HepG2 (cell line): ENCODE results near the gene ZNF615. TPM values are rescaled to one million over a fixed set of nuclear protein-coding genes. Genes with fewer than 3 reads are reported as not detected.

Experiments
- CBFB ChIP-seq: sonication (generic); formaldehyde crosslinking; IDR thresholded peaks from 2 replicates; pipeline ENCODE4 v1.4.0; 2020; ENCODE audit warnings: missing genetic modification reagents
- CREB1 ChIP-seq, 2 experiments: fragments of 450-650 bp in 1 of 2; IDR thresholded peaks; 2 replicates each; pipeline ENCODE4 v1.6.1; 2016 to 2017; ENCODE audit warnings: control low read depth in 1 of 2, mild to moderate bottlenecking in 1 of 2, missing compliant biosample characterization in 1 of 2, missing genetic modification characterization in 1 of 2
- ELF1 ChIP-seq: sonication (generic); formaldehyde crosslinking; IDR thresholded peaks from 2 replicates; pipeline ENCODE4 v1.4.0; 2020; ENCODE audit warnings: missing genetic modification reagents
- HDAC6 ChIP-seq: fragments of 200-600 bp; sonication (generic); IDR thresholded peaks from 2 replicates; pipeline ENCODE4 v1.7.0; 2017; ENCODE audit warnings: mild to moderate bottlenecking, antibody characterized with exemption, low read length, low read depth
- HIC2 ChIP-seq: sonication (generic); formaldehyde crosslinking; IDR thresholded peaks from 2 replicates; pipeline ENCODE4 v1.9.0; 2022; ENCODE audit warnings: low read depth, missing genetic modification reagents
- HOXA9 ChIP-seq: sonication (generic); formaldehyde crosslinking; IDR thresholded peaks from 2 replicates; pipeline ENCODE4 v1.8.1; 2022; ENCODE audit warnings: missing genetic modification reagents, mild to moderate bottlenecking, moderate library complexity, borderline replicate concordance
- MED8 ChIP-seq: sonication (generic); formaldehyde crosslinking; IDR thresholded peaks from 2 replicates; pipeline ENCODE4 v1.8.1; 2023; ENCODE audit warnings: mild to moderate bottlenecking, missing genetic modification reagents; ENCODE audit not compliant: insufficient replicate concordance
- MXI1 ChIP-seq: IDR thresholded peaks from 3 replicates; pipeline ENCODE4 v1.6.1; 2012; ENCODE audit warnings: low read depth, low read length, inconsistent platforms, borderline replicate concordance
- NBN ChIP-seq: fragments of 450-650 bp; conservative IDR thresholded peaks from 2 replicates; pipeline ENCODE4 v1.6.1; 2017
- RNF2 ChIP-seq: fragments of 450-650 bp; conservative IDR thresholded peaks from 2 replicates; pipeline ENCODE4 v1.6.1; 2016; ENCODE audit warnings: low read depth
- SIN3B ChIP-seq: fragments of 150-350 bp; IDR thresholded peaks from 2 replicates; pipeline ENCODE4 v1.6.1; 2014; ENCODE audit warnings: low read length
- STAT6 ChIP-seq: sonication (generic); formaldehyde crosslinking; IDR thresholded peaks from 2 replicates; pipeline ENCODE4 v1.4.0; 2020; ENCODE audit warnings: missing genetic modification reagents, mild to moderate bottlenecking, borderline replicate concordance
- TARDBP ChIP-seq: sonication (generic); formaldehyde crosslinking; IDR thresholded peaks from 2 replicates; pipeline ENCODE4 v1.8.0; 2022; ENCODE audit warnings: mild to moderate bottlenecking, missing genetic modification reagents
- U2AF2 ChIP-seq: fragments of 200-400 bp; formaldehyde crosslinking; IDR thresholded peaks from 2 replicates; pipeline ENCODE4 v1.6.1; 2017; ENCODE audit warnings: low read depth, mild to moderate bottlenecking, low read length
- ZBTB8A ChIP-seq: sonication (generic); formaldehyde crosslinking; IDR thresholded peaks from 2 replicates; pipeline ENCODE4 v1.4.0; 2020; ENCODE audit warnings: mild to moderate bottlenecking, low read depth, missing genetic modification reagents, borderline replicate concordance
- ZFYVE20 ChIP-seq: sonication (generic); formaldehyde crosslinking; IDR thresholded peaks from 2 replicates; pipeline ENCODE4 v1.8.0; 2023; ENCODE audit warnings: low read depth, mild to moderate bottlenecking, moderate library complexity, missing genetic modification reagents, borderline replicate concordance
- ZNF224 ChIP-seq: sonication (generic); formaldehyde crosslinking; IDR thresholded peaks from 2 replicates; pipeline ENCODE4 v1.5.0; 2020; ENCODE audit warnings: mild to moderate bottlenecking, missing genetic modification reagents
- ZNF543 ChIP-seq: sonication (generic); formaldehyde crosslinking; IDR thresholded peaks from 2 replicates; pipeline ENCODE4 v1.4.0; 2020; ENCODE audit warnings: mild to moderate bottlenecking, missing genetic modification reagents
- ZNF556 ChIP-seq: sonication (generic); formaldehyde crosslinking; IDR thresholded peaks from 2 replicates; pipeline ENCODE4 v1.4.0; 2020; ENCODE audit warnings: mild to moderate bottlenecking, missing genetic modification reagents, borderline replicate concordance
- ZSCAN22 ChIP-seq: sonication (generic); formaldehyde crosslinking; IDR thresholded peaks from 2 replicates; pipeline ENCODE4 v1.4.0; 2020; ENCODE audit warnings: mild to moderate bottlenecking, missing genetic modification reagents
- ZSCAN29 ChIP-seq: sonication (generic); formaldehyde crosslinking; conservative IDR thresholded peaks from 2 replicates; pipeline ENCODE4 v1.4.0; 2020; ENCODE audit warnings: mild to moderate bottlenecking, missing genetic modification reagents
- polyA plus RNA-seq, 8 experiments: library from polyadenylated mRNA; depleted of rRNA in 3 of 8; stranded (reverse) in 7 of 8; unstranded in 1 of 8; fragments of >200 nt; fragmentation: Illumina TruSeq in 4 of 8; extraction: Trizol in 4 of 8; gene quantifications; 2 replicates each; pipeline versions ENCODE4 v1.2.1 to v1.2.3, GENCODE V29; 2011 to 2016; ENCODE audit warnings: low read depth in 4 of 8, missing spikeins in 1 of 8, mixed read lengths in 1 of 8; ENCODE audit not compliant: insufficient read depth in 1 of 8
- total RNA-seq, 5 experiments: library from RNA; depleted of rRNA; stranded (reverse); fragments of >200 nt; fragmentation: Illumina TruSeq; extraction: Trizol; gene quantifications; 2 replicates each; pipeline ENCODE4 v1.2.3, GENCODE V29; 2016; ENCODE audit warnings: low read depth in 1 of 5
- TF ChIP-seq, protein P1 (sequence below): sonication (generic); formaldehyde crosslinking; IDR thresholded peaks from 2 replicates; pipeline ENCODE4 v1.9.0; 2021; ENCODE audit warnings: missing genetic modification reagents, mild to moderate bottlenecking, borderline replicate concordance
- TF ChIP-seq, protein P2 (sequence below): sonication (generic); formaldehyde crosslinking; IDR thresholded peaks from 2 replicates; pipeline ENCODE4 v1.8.0; 2022; ENCODE audit warnings: low read depth, missing genetic modification reagents

The ZNF615 gene
- total and polyA plus RNA-seq, 2 of the 13 experiments (the other 11 are each of a cell fraction or from before 2014, with no cell fraction given), result 5.2 to 7.8 TPM

DNA sequence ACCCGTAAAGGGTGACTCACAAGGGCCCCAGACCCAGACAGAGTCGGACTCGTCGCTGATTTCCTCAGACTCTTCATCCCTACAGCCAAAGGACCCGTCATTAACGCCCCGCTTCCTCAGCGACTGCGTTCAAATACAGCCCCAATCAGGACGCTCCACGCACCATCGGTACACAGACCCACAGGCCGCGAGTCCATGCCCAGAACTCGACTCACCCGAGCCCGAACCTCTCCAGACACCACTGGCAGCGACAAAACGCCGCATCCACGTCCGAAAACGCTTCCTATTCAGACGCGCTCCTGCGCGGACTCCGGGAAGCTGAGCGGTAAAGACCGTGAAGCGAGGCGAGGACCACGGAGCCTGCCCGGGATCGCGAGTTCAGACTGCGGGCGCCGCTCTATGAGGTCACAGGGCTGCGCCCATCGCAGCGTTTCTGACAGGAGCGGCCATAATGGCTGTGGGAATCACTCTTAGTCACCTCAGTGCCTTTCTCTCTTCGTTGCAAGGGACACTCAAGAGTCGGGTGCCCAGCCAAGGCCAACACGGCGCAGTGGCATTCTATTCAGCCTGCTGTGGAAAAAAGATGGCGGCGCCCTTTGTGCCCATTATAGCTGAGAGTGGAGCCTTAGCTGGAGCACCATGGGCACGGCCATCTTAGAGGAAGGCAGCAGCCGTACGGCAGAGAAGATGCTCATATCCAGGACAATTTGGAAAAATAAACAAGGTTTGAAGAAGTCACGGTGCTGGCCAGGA, 20.2 kb upstream of the ZNF615 start, which contains the start of gene ZNF614 (continued):
- TF ChIP-seq STAT6, result no peak
- TF ChIP-seq ZNF543, result 0 out of 2 replicates have a peak, but pooled peaks have one; percentile 70
- TF ChIP-seq ZNF224 (CRISPR knock-in tag), result peak; percentile 69; the same call in 1 of the 2 replicates
- TF ChIP-seq CREB1 (IDR thresholded peaks at IDR 0.05), result peak; percentile 96
- peak; percentile 100 for TF ChIP-seq CREB1 (CRISPR knock-in tag; IDR thresholded peaks at IDR 0.05)
- TF ChIP-seq ELF1 (CRISPR knock-in tag), result no peak; the same call in none of the 2 replicates
- TF ChIP-seq ZFYVE20 (CRISPR knock-in tag), result no peak
- no peak for TF ChIP-seq HOXA9 (CRISPR knock-in tag)
- peak; percentile 56 for TF ChIP-seq MED8 (CRISPR knock-in tag)
- peak; percentile 90; the same call in 1 of the 2 replicates for TF ChIP-seq ZSCAN29
- TF ChIP-seq, protein P1, sequence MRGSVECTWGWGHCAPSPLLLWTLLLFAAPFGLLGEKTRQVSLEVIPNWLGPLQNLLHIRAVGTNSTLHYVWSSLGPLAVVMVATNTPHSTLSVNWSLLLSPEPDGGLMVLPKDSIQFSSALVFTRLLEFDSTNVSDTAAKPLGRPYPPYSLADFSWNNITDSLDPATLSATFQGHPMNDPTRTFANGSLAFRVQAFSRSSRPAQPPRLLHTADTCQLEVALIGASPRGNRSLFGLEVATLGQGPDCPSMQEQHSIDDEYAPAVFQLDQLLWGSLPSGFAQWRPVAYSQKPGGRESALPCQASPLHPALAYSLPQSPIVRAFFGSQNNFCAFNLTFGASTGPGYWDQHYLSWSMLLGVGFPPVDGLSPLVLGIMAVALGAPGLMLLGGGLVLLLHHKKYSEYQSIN (CRISPR knock-in tag), result no peak
- peak; percentile 96; the same call in 1 of the 2 replicates for TF ChIP-seq ZNF556 (CRISPR knock-in tag)
- no peak for TF ChIP-seq HIC2 (CRISPR knock-in tag)
- TF ChIP-seq, protein P2, sequence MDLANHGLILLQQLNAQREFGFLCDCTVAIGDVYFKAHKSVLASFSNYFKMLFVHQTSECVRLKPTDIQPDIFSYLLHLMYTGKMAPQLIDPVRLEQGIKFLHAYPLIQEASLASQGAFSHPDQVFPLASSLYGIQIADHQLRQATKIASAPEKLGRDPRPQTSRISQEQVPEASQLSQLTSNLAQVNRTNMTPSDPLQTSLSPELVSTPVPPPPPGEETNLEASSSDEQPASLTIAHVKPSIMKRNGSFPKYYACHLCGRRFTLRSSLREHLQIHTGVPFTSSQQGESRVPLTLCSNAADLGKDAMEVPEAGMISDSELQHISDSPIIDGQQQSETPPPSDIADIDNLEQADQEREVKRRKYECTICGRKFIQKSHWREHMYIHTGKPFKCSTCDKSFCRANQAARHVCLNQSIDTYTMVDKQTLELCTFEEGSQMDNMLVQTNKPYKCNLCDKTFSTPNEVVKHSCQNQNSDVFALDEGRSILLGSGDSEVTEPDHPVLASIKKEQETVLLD (CRISPR knock-in tag), result peak; percentile 62
- no peak for TF ChIP-seq ZBTB8A (CRISPR knock-in tag)
- 0 out of 2 replicates have a peak, but pooled peaks have one; percentile 34 for TF ChIP-seq U2AF2
- TF ChIP-seq TARDBP (CRISPR knock-in tag), result peak; percentile 85
- no peak for TF ChIP-seq NBN
- TF ChIP-seq RNF2, result no peak
- TF ChIP-seq HDAC6, result no peak
- TF ChIP-seq SIN3B, result peak; percentile 88
- TF ChIP-seq CBFB, result 0 out of 2 replicates have a peak, but pooled peaks have one; percentile 58
- TF ChIP-seq ZSCAN22 (CRISPR knock-in tag), result no peak
- TF ChIP-seq MXI1, result peak; percentile 87; the same call in 2 of the 3 replicates
